GM19328 (cell line): ENCODE measurements around the gene NR5A1.

ENCODE experiments used
- ATAC-seq: cut with Tn5 transposase; IDR thresholded peaks from one replicate; pipeline ENCODE4 v1.9.1; 2021; ENCODE audit warnings: mild to moderate bottlenecking, moderate library complexity; ENCODE audit not compliant: unreplicated experiment

Gene NR5A1

GRCh38 chr9:124500028-124500795, 7.0 kb downstream of the NR5A1 start:
- no peak for ATAC-seq

DNA sequence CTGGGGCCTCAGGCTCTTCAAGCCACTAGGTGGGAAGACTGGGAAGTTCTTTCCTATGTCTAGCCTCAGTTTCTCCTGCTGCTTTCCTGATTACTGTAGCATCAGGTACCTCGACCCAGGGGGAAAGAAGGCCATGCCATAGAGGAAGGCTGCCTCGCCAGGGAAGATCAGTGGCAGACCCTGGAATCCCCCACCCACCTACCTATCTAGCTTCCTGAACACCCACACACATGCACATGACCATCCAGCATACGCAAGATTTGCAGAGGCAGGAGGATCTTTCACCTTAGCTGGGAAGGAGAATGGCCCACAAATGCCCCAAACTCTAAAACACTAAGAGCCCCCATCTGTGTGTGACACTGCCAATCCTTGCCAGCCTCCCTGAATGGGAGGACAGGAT, 8.0 kb downstream of the NR5A1 start:
- no peak for ATAC-seq

DNA sequence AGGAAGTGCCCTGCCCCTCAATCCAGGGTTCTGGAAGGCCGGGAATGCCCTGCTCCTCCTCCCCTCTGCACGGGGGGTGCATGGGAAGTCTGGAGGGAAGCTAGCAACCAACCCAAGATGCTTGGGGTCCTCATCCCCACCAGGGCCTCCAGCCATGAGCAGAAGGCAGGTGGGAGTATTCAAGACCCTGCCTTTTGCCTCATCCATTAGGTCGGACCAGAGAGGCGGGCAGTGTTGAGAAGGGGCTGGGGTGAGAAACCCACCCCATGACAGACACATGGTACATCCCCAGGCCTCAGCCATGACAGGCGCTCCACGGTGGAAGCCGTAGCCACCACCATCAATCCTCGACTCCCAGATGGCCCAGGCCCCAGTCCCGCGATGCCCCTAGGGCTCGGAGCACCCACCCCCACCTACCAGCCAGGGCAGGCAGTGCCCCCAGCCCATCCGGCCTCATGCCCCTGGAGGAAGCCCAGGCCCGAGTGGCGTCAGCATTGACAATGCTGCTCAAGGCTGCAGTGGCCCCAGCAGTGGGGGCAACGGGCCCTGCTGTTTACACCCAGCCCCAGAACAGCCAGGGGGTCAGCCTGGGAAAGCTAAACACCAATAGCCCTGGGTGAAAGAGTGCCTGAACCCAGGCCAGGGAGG, 8.6 kb downstream of the NR5A1 start:
- no peak for ATAC-seq

DNA sequence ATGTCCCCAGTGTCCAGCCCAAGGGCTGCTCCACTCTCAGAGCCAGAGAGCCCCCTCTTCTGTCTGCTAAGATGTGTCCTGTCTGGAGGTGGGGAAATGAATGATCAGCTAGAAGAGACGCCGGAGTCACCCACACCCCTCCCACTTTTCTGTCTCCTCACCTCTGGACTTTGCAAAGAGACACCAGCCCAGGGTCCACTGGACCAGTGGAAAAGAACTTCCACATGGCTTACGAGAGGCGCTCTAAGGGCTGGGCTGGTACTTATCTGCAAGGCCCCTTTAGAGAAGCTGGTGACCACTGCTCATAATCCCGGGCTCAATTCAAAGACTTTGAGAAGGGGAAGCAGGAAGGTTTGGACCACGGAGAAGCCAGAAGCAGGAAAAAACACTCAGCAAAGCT, 9.2 kb downstream of the NR5A1 start:
- ATAC-seq, result no peak

DNA sequence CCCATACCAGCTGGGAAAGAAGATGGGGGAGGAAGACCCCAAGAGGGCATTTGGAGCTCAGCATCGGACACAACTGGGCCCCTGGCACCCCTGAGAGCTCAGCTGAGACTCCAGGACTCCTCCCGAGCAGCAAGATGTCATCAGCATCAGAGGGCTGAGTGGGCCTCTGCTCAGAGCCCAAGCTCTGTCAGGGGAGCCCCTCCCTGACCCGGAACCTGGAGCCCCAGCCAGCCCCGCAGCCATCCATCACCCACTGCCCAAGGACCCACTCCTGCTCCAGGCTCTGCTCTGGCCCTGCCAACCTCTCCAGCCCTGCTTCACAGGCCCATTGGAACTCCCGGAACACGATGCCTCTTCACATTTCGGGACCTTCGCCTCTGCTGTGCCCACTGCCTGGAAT, 9.8 kb downstream of the NR5A1 start:
- ATAC-seq, result no peak

- ATAC-seq, result no peak
These were observed 10.7 kb downstream of the NR5A1 start for GRCh38 chr9:124496463-124496862.

- no peak for ATAC-seq
These were observed 11.1 kb downstream of the NR5A1 start for GRCh38 chr9:124496075-124496449.

- ATAC-seq, result no peak
These were observed 11.8 kb downstream of the NR5A1 start for GRCh38 chr9:124495126-124496074.

GRCh38 chr9:124493794-124494479, 13.3 kb downstream of the NR5A1 start:
- peak; percentile 68 for ATAC-seq

DNA sequence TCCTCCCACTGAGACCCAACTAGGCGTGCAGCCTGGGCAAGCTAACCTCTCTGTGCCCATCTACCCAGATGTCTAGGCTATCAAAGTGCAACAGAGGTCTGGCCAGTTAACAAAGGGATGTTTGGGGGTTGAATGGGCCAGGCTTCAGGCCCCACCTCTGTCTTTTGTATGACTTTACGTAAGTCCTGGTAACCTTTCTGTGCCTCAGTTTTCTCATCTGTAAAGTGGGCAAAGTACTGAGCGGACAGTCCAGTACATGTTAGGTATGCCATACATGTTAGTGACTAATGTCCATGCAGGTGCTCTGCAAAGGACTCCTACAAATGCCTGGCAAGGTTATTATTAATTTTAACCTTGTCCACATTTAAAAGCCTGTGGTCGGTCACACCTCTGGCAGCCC, 14.0 kb downstream of the NR5A1 start:
- ATAC-seq, result no peak

- no peak for ATAC-seq
These were observed 14.4 kb downstream of the NR5A1 start for GRCh38 chr9:124492818-124493217.

DNA sequence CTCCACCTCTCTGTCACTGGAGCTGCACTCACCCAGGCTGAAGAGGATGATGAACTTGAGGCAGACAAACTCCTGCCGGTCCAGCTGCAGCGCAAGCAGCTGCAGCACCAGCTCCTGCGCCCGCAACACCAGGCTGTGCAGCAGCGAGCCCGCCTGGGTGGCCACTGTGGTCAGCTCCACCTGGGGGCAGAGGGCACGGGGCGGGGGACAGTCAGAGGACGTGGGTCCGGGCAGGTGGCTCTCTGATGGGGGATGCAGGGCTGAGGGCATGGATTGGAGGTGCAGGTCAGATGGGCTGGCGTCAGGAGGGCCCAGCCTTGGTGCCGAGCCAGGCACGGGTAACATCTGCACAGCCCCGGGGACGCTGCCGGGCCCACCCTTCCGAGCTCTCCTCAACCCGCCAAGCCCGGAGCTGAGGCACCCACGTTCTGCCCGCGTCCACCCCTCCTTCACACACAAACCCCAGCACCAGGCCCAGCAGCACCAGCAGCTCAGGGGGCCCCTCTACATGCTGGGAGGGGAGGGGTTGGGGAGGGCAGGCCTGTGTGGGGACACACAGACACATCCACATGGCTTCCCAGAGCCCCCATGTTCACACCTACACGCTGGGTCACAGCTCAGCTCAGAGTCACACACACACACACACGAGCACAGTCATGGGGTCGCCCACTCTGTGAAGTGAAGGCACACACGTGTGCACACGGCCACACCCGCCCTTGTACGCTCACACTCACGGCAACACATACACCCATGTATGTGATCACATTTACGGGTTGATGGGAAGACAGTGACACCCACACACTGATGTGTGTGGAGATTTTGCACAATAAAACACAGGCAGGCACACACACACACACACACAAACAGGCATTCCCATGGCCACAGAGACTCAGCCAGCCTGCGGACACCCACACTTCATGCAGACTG, 15.9 kb downstream of the NR5A1 start:
- no peak for ATAC-seq

- ATAC-seq, result no peak
These were observed 17.2 kb downstream of the NR5A1 start for GRCh38 chr9:124490004-124490403.

- no peak for ATAC-seq
These were observed 18.0 kb downstream of the NR5A1 start for GRCh38 chr9:124489222-124489621.

GRCh38 chr9:124488641-124489210, 18.5 kb downstream of the NR5A1 start:
- no peak for ATAC-seq

DNA sequence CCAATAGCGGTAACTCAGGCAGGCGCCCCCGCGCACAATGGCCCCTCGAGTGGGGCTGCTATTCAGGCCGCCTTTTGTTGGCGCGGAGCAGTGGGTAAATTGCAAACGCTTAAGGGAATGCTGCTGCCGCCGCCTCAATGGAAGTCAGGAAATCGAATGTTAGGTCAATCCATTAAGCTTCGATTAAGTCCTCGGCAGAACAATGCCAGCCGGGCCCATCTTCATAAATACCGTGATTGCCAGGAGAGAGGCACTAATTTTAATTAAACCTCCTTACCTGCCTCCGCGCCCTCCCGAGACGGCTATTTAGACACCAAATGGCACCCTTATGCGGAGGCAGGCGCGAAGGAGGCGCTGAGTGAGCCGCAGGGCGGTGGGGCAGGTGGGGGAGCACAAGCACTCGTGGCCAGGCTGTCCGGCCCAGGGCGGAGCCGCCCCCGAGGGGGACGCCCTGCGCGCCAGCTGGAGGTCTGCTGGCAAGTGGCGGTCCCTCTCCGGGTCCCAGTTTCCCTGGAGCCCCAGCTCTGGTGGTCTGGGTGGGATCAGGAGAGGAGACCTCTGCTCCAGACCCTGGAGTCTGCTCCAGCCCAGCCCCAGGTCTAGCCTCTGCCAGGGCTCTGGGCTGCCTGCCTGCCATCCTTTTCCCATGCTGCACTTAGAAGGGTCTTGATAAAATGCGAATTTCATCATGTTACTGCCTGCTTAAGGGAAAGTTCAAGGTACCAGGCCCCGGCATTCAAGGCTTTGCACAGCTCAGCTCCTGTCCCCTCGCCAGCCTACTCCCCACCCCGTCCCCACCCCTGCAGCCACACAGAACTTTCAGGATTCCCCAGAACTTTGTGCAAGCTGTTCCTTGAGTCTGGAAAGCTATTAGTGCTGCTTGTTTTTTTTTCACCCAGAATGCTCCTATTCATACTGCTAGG, 19.7 kb downstream of the NR5A1 start:
- ATAC-seq, result no peak

GRCh38 chr9:124486778-124487259, 20.4 kb downstream of the NR5A1 start:
- ATAC-seq, result no peak

DNA sequence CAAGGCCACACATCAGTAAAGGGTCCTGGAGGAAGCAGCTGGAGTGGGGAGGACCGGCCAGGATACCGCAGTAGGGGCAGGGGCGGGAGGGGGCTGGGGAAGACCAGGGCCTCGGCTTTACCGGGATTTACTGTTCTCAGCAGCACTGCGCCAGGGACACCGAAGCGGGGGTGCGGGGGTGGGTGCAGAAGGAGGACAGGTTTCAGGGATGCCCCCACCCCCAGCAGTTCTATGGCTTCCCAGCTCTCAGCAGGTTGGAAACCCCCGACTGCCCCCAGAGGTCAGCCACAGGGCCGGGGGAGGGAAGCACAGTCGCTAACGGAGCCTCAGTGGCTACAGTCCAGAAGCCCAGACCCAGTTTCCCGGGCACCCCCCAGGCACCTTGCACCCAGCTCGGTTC, 21.3 kb downstream of the NR5A1 start:
- ATAC-seq, result no peak
